Measurements from ENCODE around the gene ACTG1.

The ACTG1 gene

GRCh38 chr17:81481815-81482505 lies 30.6 kb downstream of the ACTG1 start:
- DNase-seq (ENCODE audit: low read depth) = no peak

- peak; percentile 36 for DNase-seq (ENCODE audit: low read depth)
Observed at GRCh38 chr17:81481073-81481799, 31.4 kb downstream of the ACTG1 start.

GRCh38 chr17:81480140-81481072 lies 32.2 kb downstream of the ACTG1 start:
- DNase-seq (ENCODE audit: low read depth) = no peak

GRCh38 chr17:81479175-81480071 lies 33.2 kb downstream of the ACTG1 start:
- DNase-seq (ENCODE audit: low read depth) = no peak

- no peak for DNase-seq (ENCODE audit: low read depth)
Observed at GRCh38 chr17:81478119-81478518, 34.5 kb downstream of the ACTG1 start.

- DNase-seq (ENCODE audit: low read depth) = no peak
Observed at GRCh38 chr17:81477173-81477572, 35.4 kb downstream of the ACTG1 start.

GRCh38 chr17:81476635-81477034 lies 36.0 kb downstream of the ACTG1 start:
- no peak for DNase-seq (ENCODE audit: low read depth)

- no peak for DNase-seq (ENCODE audit: low read depth)
Observed at GRCh38 chr17:81476097-81476496, 36.5 kb downstream of the ACTG1 start.

- DNase-seq (ENCODE audit: low read depth) = no peak
Observed at GRCh38 chr17:81474958-81475357, 37.6 kb downstream of the ACTG1 start.

GRCh38 chr17:81473019-81473418 lies 39.6 kb downstream of the ACTG1 start:
- DNase-seq (ENCODE audit: low read depth) = no peak

GRCh38 chr17:81471818-81472456 lies 40.7 kb downstream of the ACTG1 start:
- no peak for DNase-seq (ENCODE audit: low read depth)

GRCh38 chr17:81470944-81471817 lies 41.4 kb downstream of the ACTG1 start:
- no peak for DNase-seq (ENCODE audit: low read depth)

- no peak for DNase-seq (ENCODE audit: low read depth)
Observed at GRCh38 chr17:81470270-81470943, 42.2 kb downstream of the ACTG1 start.

- DNase-seq (ENCODE audit: low read depth) = no peak
Observed at GRCh38 chr17:81469266-81469665, 43.3 kb downstream of the ACTG1 start.

- DNase-seq (ENCODE audit: low read depth) = no peak
Observed at GRCh38 chr17:81468770-81469121, 43.9 kb downstream of the ACTG1 start.

- DNase-seq (ENCODE audit: low read depth) = no peak
Observed at GRCh38 chr17:81468111-81468769, 44.4 kb downstream of the ACTG1 start.

GRCh38 chr17:81466564-81467472 lies 45.8 kb downstream of the ACTG1 start:
- DNase-seq (ENCODE audit: low read depth) = no peak

- DNase-seq (ENCODE audit: low read depth) = no peak
Observed at GRCh38 chr17:81465910-81466309, 46.7 kb downstream of the ACTG1 start.
